Measurements from ENCODE around the gene UTP15.

Gene UTP15

GRCh38 chr5:73552642-73553041 is 12.9 kb upstream of the UTP15 start:
- DNase-seq, result no peak
- H3K9me3 Mint-ChIP-seq, result no peaks in the 10 kb centered on the region
- no peak for TF ChIP-seq CTCF (IDR thresholded peaks at IDR 0.05)
- H3K27ac Mint-ChIP-seq, result no peak overlapping the region
- no peak overlapping the region for H3K4me3 Mint-ChIP-seq
- no peaks in the 10 kb centered on the region for H3K4me1 Mint-ChIP-seq
- no peaks in the 10 kb centered on the region for H3K27me3 Mint-ChIP-seq (ENCODE audit: low read depth, poor library complexity)
- H3K36me3 Mint-ChIP-seq (ENCODE audit: low read depth), result peaks cover 14% of the 10 kb centered on the region

- no peak for DNase-seq
- H3K36me3 Mint-ChIP-seq (ENCODE audit: low read depth), result peaks cover 37% of the 10 kb centered on the region
- no peak overlapping the region for H3K4me3 Mint-ChIP-seq
- H3K9me3 Mint-ChIP-seq, result no peaks in the 10 kb centered on the region
- H3K4me1 Mint-ChIP-seq, result peaks cover 9% of the 10 kb centered on the region
- TF ChIP-seq CTCF (IDR thresholded peaks at IDR 0.05), result no peak
- no peaks in the 10 kb centered on the region for H3K27me3 Mint-ChIP-seq (ENCODE audit: low read depth, poor library complexity)
- no peak overlapping the region for H3K27ac Mint-ChIP-seq
Measured at GRCh38 chr5:73558950-73559349, 6.6 kb upstream of the UTP15 start.

GRCh38 chr5:73564018-73564417 is 1.5 kb upstream of the UTP15 start:
- peak overlapping the region; percentile 94 for H3K4me3 Mint-ChIP-seq
- no peak for TF ChIP-seq CTCF (IDR thresholded peaks at IDR 0.05)
- H3K36me3 Mint-ChIP-seq (ENCODE audit: low read depth), result peaks cover 24% of the 10 kb centered on the region
- no peaks in the 10 kb centered on the region for H3K9me3 Mint-ChIP-seq
- DNase-seq, result no peak
- peak overlapping the region; percentile 60 for H3K27ac Mint-ChIP-seq
- no peaks in the 10 kb centered on the region for H3K27me3 Mint-ChIP-seq (ENCODE audit: low read depth, poor library complexity)
- peaks cover 29% of the 10 kb centered on the region for H3K4me1 Mint-ChIP-seq

GRCh38 chr5:73564675-73565074 is 868 bp upstream of the UTP15 start:
- H3K36me3 Mint-ChIP-seq (ENCODE audit: low read depth), result peaks cover 27% of the 10 kb centered on the region
- peak overlapping the region; percentile 99 for H3K27ac Mint-ChIP-seq
- no peak for TF ChIP-seq CTCF (IDR thresholded peaks at IDR 0.05)
- H3K4me1 Mint-ChIP-seq, result peaks cover 29% of the 10 kb centered on the region
- peak overlapping the region; percentile 94 for H3K4me3 Mint-ChIP-seq
- H3K9me3 Mint-ChIP-seq, result no peaks in the 10 kb centered on the region
- no peak for DNase-seq
- H3K27me3 Mint-ChIP-seq (ENCODE audit: low read depth, poor library complexity), result no peaks in the 10 kb centered on the region

GRCh38 chr5:73565969-73566547 is 515 bp downstream of the UTP15 start:
- Mint-ChIP-seq H3K27ac (peak overlapping the region; percentile 99), H3K4me1 (peaks cover 29% of the 10 kb centered on the region), H3K27me3 (ENCODE audit: low read depth, poor library complexity) (no peaks in the 10 kb centered on the region), H3K36me3 (ENCODE audit: low read depth) (peaks cover 32% of the 10 kb centered on the region), H3K4me3 (peak overlapping the region; percentile 94), H3K9me3 (no peaks in the 10 kb centered on the region)
- TF ChIP-seq CTCF (IDR thresholded peaks at IDR 0.05), result no peak
- no peak for DNase-seq

All from nephron progenitor cell (in vitro differentiated cells).